NCI-H2227 (cell line): Measurements from ENCODE around the gene SORCS2.

ENCODE experiments used
- DNase-seq: peaks from one replicate; lab custom pipeline; 2025; ENCODE audit not compliant: unreplicated experiment; lab: John Stamatoyannopoulos, UW

SORCS2 gene

GRCh38 chr4:7638984-7639789 lies 446.8 kb downstream of the SORCS2 start:
- no peak for DNase-seq

DNA sequence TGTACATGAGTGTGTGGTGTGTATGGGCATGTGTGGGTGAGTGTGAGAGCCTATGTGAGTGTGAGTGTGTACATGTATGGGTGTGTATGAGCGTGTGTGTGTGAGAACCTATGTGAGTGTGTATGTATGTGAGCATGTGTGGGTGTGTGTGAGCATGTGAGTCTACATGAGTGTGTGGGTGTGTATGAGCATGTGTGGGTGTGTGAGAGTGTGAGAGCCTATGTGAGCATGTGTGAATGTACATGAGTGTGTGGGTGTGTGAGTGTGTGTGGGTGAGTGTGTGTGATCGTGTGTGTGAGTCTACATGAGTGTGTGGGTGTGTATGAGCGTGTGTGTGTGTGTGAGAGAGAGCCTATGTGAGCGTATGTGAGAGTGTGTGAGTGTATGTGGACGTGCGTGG lies 447.8 kb downstream of the SORCS2 start:
- no peak for DNase-seq

DNA sequence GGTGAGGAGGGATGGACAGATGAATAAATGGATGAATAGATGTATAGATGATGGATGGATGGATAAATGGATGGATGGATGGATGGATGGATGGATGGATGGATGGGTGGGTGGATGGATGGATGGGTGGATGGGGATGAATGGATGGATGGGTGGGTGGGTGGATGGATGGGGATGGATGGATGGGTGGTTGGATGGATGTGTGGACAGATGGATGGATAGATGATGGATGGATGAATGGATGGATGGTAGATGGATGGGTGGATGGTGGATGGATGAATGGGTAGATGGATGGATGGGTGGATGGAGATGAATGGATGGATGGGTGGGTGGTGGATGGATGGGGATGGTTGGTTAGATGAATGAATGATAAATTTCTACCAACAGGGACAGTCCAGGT lies 449.4 kb downstream of the SORCS2 start:
- no peak for DNase-seq

DNA sequence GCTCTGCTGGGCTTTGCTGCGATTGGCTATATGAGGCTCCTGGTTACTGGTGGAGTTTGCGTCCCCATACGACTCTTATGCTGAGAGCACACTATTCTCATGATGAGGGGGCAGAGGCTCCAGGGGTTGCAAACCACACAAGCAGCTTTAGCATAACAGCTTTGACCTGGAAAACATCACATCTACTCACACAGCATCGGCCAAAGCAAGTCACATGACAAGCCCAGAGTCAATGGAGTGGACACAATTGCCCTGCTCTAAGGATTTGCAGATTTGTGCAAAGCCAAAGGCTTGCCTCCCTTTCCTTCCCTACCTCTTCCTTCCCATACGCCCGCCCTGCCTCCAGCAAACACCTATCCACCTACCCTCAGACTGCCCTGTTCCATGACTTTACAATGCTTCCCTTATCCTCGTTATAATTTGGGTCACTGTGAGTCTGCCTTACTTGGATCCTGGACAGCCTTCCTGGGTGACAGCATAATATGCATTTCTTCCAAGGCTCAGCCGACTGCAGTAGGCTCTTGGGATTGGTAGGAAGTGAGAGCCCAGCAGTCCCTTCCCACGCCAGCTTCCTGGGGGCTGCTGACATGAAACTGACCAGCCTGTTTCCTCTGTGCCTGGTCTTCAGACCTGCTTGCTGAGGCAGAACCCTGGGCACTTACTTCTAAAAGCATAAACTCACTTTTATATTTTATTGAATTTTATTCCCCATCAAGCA lies 450.6 kb downstream of the SORCS2 start:
- DNase-seq: no peak

GRCh38 chr4:7645158-7645557 lies 452.8 kb downstream of the SORCS2 start:
- DNase-seq: no peak

DNA sequence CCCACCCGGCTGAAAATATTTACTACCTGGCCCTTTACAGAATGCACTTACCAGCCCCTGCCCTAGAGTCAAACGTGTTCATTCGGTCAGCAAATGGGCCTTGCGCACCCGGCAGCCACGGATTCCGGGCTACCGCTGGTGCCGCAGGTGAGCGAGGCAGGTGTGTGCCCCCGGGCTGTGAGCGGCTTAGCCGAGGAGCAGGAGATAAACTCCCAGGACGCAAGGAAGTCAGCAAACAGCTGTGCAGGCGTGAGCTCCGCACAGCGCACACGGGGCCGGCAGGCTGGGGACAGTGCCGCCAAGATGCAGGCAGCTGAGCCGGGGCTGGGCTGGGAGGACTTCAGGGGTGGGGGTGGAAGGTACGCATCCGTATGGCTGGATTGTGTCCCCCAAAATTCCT lies 453.6 kb downstream of the SORCS2 start:
- DNase-seq: no peak

GRCh38 chr4:7646384-7647061 lies 454.2 kb downstream of the SORCS2 start:
- DNase-seq: no peak

DNA sequence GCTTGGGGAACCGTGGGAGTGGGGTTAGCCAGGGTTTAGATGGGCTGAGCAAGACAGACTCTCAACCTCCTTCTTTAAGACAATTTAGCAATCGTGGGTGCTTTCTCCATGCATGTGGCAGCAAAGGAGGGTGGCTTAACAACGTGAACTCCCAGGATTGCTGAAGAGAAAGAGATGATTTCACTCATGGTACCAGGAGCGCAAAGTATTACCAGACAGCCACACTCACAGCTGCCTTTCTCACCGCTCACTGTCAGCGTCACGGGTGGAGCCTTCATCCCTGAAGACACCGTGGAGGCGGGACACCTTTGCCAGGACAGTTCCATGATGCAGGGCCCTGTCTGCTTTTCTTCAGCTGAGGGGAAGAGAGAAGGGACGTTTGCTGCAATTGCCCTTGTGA lies 454.8 kb downstream of the SORCS2 start:
- no peak for DNase-seq

DNA sequence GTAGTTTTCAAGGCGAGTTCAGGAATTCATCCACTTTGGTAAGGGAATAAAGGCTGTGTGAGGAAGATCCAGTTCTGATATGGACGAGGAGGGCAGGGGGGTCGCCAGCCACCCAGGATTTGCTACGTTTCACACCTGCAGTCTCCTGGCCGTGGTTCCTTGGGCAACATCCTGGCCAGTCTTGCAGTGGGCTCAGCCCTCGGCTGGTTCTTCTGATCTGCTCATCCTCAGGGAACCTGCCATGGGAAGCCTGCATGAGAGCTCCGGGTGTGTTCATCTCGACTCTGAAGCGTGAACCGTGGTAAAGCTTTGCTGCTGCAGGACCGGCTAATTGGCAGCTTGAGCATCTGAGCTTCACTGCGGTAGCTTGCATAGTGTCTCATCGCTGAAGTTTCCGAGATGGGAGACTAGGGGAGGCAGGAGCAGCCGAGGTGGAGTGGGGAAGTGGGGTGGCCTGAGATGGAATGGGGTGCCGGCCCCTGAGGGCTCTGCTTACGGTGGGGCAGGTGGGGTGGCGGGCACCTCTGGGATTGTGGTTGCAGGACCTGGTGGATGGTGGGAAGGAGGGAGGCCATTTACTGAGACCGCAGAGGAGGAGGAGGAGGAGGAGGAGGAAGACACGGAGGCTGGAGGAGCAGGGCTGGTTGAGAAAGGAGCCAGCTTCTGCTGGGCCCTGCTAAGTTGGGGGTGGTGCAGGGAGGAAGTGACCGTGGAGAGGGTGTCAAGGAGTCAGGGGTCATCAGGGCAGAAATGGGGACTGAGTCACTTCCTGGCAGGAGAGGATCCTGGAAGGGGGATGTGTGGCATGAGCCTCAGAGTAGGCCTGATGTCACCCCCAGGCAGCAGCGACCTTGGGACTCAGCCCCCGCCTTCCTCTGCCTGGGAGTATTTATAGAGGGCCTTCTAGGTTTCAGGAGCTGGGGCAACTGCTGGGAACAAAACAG lies 455.5 kb downstream of the SORCS2 start:
- DNase-seq: no peak

- DNase-seq: no peak
These were observed 456.4 kb downstream of the SORCS2 start for GRCh38 chr4:7648544-7649395.

DNA sequence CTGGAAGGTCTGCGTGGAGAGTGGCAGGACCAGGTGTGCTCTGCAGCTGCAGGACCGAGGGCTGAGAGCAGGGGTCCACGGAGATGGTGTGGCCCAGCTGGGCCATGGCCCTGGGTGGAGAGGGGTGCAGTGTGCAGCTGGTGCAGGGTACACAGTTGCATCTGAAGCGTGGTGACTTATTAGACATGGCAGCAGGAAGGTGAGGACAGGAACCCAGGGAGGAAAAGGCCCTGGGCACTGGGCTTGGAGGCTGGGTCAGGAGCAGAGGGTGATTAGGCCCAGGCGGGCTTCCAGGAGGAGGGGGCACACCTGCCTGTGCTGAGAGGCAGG lies 457.0 kb downstream of the SORCS2 start:
- no peak for DNase-seq

- no peak for DNase-seq
These were observed 457.6 kb downstream of the SORCS2 start for GRCh38 chr4:7649741-7650531.

DNA sequence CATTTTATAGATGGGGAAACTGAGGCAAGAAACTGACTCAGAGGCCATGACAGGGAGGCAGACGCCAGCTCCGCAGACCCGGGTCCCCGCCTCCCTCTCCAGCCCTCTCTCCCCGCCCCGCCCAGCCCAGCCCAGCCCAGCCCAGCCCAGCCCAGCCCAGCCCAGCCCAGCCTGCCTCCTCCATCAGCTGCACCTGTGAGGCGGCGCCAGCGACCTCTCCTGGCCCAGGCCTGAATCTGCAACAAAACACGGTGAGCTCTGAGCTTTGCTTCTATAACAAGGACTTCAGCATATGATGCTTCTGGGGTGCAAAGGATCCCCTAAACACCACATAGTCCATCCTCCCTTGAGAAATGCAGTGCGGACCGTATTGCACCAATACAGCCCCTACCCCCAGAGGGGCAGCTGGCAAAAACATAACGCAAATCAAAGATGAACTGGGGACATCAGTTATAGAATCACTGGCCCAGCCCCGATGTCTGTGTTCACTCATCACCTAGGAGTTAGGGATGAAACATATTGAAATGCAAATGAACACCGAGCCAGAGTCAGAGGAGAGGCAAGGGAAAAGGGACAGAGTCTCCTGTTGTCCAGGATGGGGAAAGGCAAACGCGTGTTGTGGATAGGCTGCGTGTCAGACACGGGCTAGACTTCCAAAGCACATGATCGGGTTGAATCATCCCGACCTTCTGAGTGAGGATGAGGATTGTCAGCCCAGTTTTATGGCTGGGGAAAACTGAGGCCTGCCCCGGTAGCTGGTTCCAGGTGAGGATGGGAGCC lies 458.5 kb downstream of the SORCS2 start:
- no peak for DNase-seq

DNA sequence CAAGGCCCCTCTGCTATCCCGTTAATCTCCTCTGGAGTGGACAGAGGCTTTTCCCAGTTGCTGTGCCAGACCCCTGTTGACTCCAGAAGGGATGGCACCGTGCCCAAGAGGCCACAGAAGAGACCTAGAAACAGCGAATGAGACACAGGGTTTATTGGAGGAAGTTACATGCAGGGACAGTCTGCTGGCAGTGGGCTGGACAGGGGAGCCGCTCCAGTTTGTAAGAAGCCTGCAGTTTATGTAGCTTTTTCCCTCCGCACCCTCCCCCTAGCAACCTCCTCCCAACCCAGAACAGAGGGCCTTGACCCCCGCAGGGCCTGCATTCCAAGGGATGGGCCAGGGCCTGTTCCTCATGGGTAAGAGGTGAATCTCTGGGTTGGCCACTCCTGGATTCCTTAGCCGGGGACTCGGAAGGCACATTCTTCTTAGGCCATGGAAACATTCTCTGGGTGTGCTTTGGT lies 459.2 kb downstream of the SORCS2 start:
- DNase-seq: no peak

DNA sequence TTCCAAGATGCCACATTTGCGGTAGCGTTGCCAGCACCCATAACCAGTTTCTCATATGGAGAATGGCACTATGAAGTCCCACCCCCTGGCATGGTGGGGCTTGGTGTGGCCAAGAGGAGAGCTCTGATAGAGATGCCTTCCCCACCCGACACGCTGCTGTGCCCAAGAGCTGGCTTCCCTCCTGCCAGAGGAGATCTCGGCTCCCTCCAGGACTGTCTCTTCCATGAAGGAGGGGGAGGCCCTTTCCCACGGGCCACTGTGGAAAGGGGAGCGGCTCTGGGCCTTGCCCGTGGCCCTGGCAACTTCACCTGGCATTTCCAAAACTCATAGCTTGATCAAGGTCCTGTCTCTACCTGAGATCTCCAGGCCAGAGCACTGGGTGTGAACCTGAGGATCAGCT lies 459.7 kb downstream of the SORCS2 start:
- DNase-seq: no peak

DNA sequence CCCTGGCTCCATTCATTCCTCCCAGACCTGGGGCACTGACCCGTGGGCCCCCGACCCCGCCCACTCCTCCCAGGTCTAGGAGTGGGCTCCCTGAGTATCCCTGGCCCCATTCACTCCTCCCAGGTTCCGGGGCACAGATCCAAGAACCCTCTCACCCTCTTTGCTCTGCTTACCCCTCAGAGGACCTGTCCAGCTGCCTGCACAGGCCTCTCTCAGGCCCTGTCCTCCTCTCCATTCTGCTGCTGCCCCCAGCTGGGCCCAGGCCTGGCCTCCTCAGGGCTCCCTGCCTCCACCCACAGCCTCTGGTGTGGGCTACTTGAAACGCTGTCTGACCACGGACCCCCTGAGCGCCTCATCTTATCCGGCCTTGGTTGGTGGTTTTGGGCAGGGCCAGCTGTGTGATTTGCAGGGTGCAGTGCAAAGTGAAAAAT lies 460.1 kb downstream of the SORCS2 start:
- DNase-seq: no peak

- no peak for DNase-seq
These were observed 460.6 kb downstream of the SORCS2 start for GRCh38 chr4:7652906-7653305.
